Measurements from ENCODE around the gene SLC6A20.
A peak's percentile ranks its signal among the peaks of the same experiment; 100 is the strongest.

Gene SLC6A20

GRCh38 chr3:45803252-45803935 lies 7.1 kb upstream of the SLC6A20 start:
- DNase-seq (ENCODE audit: low spot score) (no peak), FAIRE-seq (no peak)

DNA sequence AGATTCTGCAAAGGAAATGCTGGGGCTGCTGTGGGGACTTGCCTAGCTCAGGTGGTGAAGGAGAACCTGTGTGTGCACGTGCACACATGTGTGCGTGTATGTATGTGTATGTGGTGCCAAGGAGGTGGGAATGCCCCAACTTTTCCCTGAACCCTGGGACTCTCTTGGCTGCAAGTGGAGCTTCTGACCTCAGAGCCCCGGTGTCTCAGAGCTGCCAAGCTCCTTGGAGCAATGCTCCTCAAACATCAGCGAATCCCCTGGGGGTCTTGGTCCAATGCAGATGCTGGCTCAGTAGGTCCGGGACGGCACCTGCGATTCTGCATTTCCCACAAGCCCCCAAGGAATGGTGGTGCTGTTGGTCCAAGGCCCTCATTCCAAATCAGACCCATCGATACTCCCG lies 5.8 kb upstream of the SLC6A20 start:
- FAIRE-seq, result no peak
- no peak for DNase-seq (ENCODE audit: low spot score)

GRCh38 chr3:45800611-45801010 lies 4.3 kb upstream of the SLC6A20 start:
- FAIRE-seq (no peak), DNase-seq (ENCODE audit: low spot score) (no peak)

GRCh38 chr3:45799586-45799985 lies 3.2 kb upstream of the SLC6A20 start:
- FAIRE-seq (no peak), DNase-seq (ENCODE audit: low spot score) (no peak)

- no peak for DNase-seq (ENCODE audit: low spot score)
- no peak for FAIRE-seq
Measured at GRCh38 chr3:45798034-45798433, 1.7 kb upstream of the SLC6A20 start.

- DNase-seq (ENCODE audit: low spot score), result no peak
- no peak for FAIRE-seq
Measured at GRCh38 chr3:45796902-45797637, 734 bp upstream of the SLC6A20 start.

- FAIRE-seq (no peak), DNase-seq (ENCODE audit: low spot score) (no peak)
Measured at GRCh38 chr3:45795509-45795881, 841 bp downstream of the SLC6A20 start.

DNA sequence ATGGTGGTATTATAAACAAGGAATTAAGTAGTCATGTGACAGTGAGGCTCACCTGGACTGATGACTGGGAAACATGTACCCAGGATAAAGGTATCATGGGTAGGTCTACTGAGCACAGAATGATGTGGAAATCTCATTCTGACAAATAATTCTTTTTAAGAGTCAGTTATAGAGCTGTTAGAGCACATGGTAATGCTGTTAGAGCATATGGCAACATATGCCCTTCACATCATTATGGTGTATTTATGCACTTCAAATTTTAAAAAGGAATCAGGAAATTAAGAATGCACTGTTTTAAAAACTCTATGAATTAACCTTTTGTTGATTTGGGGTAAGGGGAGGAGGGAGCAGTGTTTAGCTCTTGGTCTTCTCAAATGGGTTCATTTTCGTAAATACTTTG lies 1.7 kb downstream of the SLC6A20 start:
- no peak for FAIRE-seq

GRCh38 chr3:45794177-45794560 lies 2.2 kb downstream of the SLC6A20 start:
- FAIRE-seq, result no peak

More for the DNA sequence above, 1.7 kb downstream of the SLC6A20 start:
- no peak for DNase-seq (ENCODE audit: low spot score)

GRCh38 chr3:45793482-45794176 lies 2.7 kb downstream of the SLC6A20 start:
- FAIRE-seq (peak; percentile 5), DNase-seq (ENCODE audit: low spot score) (peak; percentile 28)

More at GRCh38 chr3:45794177-45794560, 2.2 kb downstream of the SLC6A20 start:
- DNase-seq (ENCODE audit: low spot score), result no peak

- FAIRE-seq (no peak), DNase-seq (ENCODE audit: low spot score) (no peak)
Measured at GRCh38 chr3:45792516-45793172, 3.7 kb downstream of the SLC6A20 start.

DNA sequence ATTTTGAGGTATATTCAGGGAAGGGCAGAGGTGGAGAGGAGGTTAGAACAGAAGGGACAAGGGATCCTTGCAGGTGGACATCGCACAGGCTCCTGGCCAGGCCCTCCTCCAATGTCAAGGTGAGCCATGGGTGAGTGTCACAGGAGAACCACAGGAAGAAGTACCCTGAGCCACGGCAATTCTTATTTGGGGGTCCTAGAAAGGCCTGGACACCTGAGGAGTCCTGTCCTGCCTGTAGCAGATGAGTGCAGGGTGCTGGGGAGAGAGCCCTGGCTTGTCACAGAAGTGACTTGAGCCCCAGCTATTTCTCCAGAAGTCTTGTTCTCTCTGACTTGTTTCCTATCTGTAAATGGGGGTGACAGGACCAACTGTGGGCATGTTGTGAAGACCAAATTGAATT lies 4.3 kb downstream of the SLC6A20 start:
- FAIRE-seq (no peak), DNase-seq (ENCODE audit: low spot score) (no peak)

DNA sequence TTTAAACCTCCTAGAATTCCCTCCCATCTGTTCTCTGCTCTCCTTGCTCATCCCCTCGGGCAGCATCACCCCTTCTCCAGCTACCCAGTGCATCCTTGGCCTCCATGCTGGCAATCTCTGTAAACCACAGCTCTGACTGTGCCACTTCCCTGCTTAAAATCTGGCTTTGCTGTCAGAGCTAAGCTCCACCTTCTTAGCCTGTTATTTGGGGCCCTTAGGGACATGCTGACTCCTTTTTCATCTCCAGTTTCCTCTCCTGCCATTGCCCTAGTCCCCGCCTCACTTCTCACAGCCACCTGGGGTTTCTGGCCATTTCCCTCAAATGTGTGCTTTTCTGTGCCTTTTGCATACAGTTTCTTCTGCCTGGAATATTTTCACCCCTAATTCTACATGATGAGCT lies 5.7 kb downstream of the SLC6A20 start:
- FAIRE-seq (no peak), DNase-seq (ENCODE audit: low spot score) (no peak)

- FAIRE-seq, result no peak
- no peak for DNase-seq (ENCODE audit: low spot score)
Measured at GRCh38 chr3:45789235-45789812, 7.0 kb downstream of the SLC6A20 start.

DNA sequence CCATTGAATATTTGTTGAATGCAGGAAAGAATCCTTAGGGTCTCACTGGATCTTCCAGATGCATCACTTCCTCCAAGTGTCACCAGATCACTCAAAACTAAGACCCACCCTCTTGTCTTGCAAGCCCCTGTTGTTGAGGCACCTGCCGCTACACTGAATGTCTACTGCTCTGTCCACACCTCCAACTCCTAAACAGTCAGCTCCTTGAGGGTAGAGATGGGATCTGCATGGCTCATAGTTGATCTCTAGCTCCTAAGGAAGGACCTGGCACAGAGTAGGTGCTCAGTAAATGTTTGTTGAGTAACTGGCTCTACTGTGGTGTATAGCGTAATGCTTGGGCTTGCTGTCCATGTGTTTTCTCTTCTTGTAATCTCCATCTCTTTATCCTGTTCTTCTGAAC lies 8.8 kb downstream of the SLC6A20 start:
- no peak for FAIRE-seq

GRCh38 chr3:45786801-45787495 lies 9.4 kb downstream of the SLC6A20 start:
- no peak for FAIRE-seq
- no peak for DNase-seq (ENCODE audit: low spot score)

More for the DNA sequence above, 8.8 kb downstream of the SLC6A20 start:
- no peak for DNase-seq (ENCODE audit: low spot score)

DNA sequence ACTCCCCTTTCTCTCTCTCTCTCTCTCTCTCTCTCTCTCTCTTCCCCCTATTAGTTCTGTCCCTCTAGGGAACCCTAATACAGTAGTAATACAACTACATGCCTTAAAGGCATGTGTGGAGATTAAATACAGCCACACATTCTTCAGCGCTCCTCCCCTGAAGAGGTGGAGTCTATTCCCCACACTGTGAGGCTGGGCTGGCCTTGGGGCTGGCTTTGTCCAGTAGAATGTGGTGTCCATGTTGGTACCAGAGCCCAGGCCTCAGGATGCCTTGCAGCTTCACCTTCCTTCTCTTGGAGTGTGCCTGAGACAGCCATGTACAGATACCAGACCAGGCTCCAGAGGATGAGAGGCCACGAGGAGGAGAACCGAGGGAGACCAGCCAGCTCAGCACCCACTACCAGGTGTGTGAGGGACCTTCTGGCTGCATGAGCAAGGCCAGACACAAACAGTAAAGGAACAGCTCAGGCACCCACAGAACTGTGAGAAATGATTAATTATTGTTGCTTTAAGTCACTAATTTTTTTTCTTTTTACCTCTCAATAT lies 10.7 kb downstream of the SLC6A20 start:
- FAIRE-seq, result no peak
- DNase-seq (ENCODE audit: low spot score), result no peak

DNA sequence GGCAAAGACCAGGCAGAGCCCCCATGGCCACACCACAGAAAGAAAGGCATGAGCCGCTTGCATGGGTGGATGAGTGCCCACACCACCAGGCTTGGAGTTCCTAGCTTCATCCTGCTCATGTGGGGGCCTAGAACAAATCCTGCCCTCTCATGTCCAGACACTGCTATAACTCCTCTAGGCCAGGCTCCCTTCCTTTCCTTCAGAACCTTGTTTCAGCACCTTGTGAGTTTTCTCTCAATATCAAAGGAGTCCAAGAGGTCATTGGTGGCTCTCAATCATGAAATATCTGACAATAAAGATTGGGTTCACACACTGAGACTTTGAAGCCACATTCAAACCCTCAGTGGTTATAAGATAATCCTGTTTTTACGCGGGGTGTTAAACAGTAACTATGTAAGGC lies 12.7 kb downstream of the SLC6A20 start:
- FAIRE-seq (no peak), DNase-seq (ENCODE audit: low spot score) (no peak)

- peak; percentile 53 for FAIRE-seq
- DNase-seq (ENCODE audit: low spot score), result no peak
Measured at GRCh38 chr3:45782381-45782780, 14.0 kb downstream of the SLC6A20 start.

DNA sequence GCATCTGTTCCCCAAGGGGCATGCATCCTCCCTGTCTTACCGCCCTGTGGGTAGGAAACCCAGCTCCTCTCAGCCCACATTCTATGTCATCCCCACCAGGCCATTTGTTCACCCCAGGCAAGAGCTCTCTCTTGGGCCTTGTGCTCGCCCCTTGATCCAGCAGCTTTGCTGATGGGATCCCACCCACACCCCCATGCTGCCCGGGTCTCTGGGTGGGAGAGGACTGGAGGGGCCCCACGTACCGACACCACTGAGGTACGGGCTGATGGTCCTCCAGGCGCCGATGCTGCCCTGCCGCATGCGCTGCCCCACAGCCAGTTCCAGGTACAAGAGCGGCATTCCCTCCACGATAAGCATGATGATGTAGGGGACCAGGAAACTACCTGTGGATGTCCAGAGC lies 14.5 kb downstream of the SLC6A20 start:
- peak; percentile 17 for FAIRE-seq
- no peak for DNase-seq (ENCODE audit: low spot score)

GRCh38 chr3:45781271-45781670 lies 15.1 kb downstream of the SLC6A20 start:
- FAIRE-seq (no peak), DNase-seq (ENCODE audit: low spot score) (no peak)
